SK-N-MC (cell line): ENCODE measurements around the gene RIC8A.

Experiments used
- DNase-seq: peaks from one replicate; pipeline ENCODE4 v3.0.0-alpha.2; 2011; ENCODE audit warnings: low read depth, low spot score
- H3K27ac ChIP-seq: fragments of 200-600 bp; sonication (generic); 2 replicates; pipeline ENCODE4 v1.5.1; 2016; ENCODE audit warnings: mixed run types
- H3K36me3 ChIP-seq: fragments of 200-600 bp; sonication (generic); 2 replicates; pipeline ENCODE4 v1.6.1; 2017; ENCODE audit warnings: antibody characterized with exemption, low read length, mixed read lengths; ENCODE audit not compliant: insufficient read depth
- H3K4me3 ChIP-seq: fragments of 200-600 bp; sonication (generic); 2 replicates; pipeline ENCODE4 v1.5.1; 2016
- H3K9ac ChIP-seq: fragments of 200-600 bp; sonication (generic); 2 replicates; pipeline ENCODE4 v1.8.0; 2017; ENCODE audit warnings: mixed run types, mixed read lengths; ENCODE audit not compliant: insufficient read length
- H3K9me3 ChIP-seq: fragments of 200-600 bp; sonication (generic); 2 replicates; pipeline ENCODE4 v1.6.1; 2017; ENCODE audit warnings: low read depth, mild to moderate bottlenecking, antibody characterized with exemption, low read length, moderate library complexity, mixed read lengths
- EZH2 ChIP-seq: fragments of 200-600 bp; sonication (generic); IDR thresholded peaks from one replicate; pipeline ENCODE4 v1.6.1; 2017; ENCODE audit warnings: antibody characterized with exemption
- FOXP2 ChIP-seq: optimal IDR thresholded peaks from 2 replicates; pipeline ENCODE3; 2011; ENCODE audit warnings: mild to moderate bottlenecking, moderate library complexity; ENCODE audit not compliant: insufficient read depth; ENCODE audit errors: extremely low read length, control extremely low read depth
- POLR2AphosphoS5 ChIP-seq: IDR thresholded peaks from 2 replicates; pipeline ENCODE4 v1.6.1; 2012; ENCODE audit warnings: mild to moderate bottlenecking, low read depth, low read length, borderline replicate concordance

RIC8A gene

DNA sequence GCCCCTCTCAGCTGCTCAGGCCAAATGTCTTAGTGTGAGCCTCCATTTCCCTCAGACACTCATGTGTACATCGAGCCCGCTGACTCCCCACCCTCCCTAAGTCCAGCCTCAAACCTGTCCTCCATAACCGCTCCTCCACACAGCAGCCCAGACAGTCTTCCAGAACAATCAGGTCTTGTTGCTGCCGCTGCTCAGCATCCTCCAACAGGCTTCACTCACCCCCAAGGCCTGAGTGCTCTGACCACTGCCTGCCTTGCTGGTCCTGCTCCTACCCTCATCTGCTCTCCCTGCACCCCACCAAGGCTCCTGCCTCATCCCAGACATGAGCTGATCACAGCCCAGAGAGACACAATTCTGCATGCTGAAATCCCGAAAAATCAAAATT lies 46.4 kb downstream of the RIC8A start:
- Histone ChIP-seq H3K27ac (no peak overlapping the region), H3K9me3 (no peaks in the 10 kb centered on the region), H3K36me3 (peaks cover 38% of the 10 kb centered on the region), H3K9ac (no peak overlapping the region), H3K4me3 (no peak overlapping the region)
- no peak for DNase-seq
- TF ChIP-seq POLR2AphosphoS5 (no peak), FOXP2 (no peak), EZH2 (no peak)

GRCh38 chr11:255176-255575 lies 47.7 kb downstream of the RIC8A start:
- Histone ChIP-seq H3K36me3 (peaks cover 33% of the 10 kb centered on the region), H3K9ac (peak overlapping the region; percentile 34), H3K9me3 (no peaks in the 10 kb centered on the region), H3K4me3 (no peak overlapping the region), H3K27ac (peak overlapping the region; percentile 77)
- DNase-seq: peak; percentile 75
- TF ChIP-seq FOXP2 (no peak), POLR2AphosphoS5 (no peak), EZH2 (no peak)

DNA sequence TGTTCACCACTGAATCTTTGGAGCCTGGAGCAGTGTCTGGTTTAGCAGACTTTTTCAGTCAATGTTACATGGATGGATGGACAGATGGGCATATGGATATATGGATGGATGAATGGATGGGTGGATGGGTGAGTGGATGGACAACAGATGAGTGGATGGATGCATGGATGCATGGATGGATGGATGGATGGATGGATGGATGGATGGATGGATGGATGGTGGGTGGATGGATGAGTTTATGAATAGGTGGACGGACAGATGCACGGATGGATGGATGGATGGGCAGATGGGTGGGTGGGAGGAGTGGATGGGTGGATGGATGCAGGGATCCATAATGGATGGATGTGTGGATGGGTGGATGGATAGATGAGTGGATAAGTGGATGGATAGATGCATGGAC lies 48.3 kb downstream of the RIC8A start:
- peaks cover 27% of the 10 kb centered on the region for H3K36me3 ChIP-seq
- no peak overlapping the region for H3K4me3 ChIP-seq
- TF ChIP-seq POLR2AphosphoS5 (no peak), FOXP2 (no peak), EZH2 (no peak)
- H3K27ac ChIP-seq: peak overlapping the region; percentile 77; the same call in 1 of the 2 replicates
- H3K9me3 ChIP-seq: no peaks in the 10 kb centered on the region
- H3K9ac ChIP-seq: no peak overlapping the region
- DNase-seq: no peak

- Histone ChIP-seq H3K27ac (no peak overlapping the region), H3K9me3 (no peaks in the 10 kb centered on the region), H3K9ac (no peak overlapping the region), H3K4me3 (no peak overlapping the region), H3K36me3 (peaks cover 14% of the 10 kb centered on the region)
- DNase-seq: no peak
- TF ChIP-seq POLR2AphosphoS5: no peak
- no peak for TF ChIP-seq FOXP2
- no peak for TF ChIP-seq EZH2
Observed at GRCh38 chr11:256952-257737, 49.6 kb downstream of the RIC8A start.

DNA sequence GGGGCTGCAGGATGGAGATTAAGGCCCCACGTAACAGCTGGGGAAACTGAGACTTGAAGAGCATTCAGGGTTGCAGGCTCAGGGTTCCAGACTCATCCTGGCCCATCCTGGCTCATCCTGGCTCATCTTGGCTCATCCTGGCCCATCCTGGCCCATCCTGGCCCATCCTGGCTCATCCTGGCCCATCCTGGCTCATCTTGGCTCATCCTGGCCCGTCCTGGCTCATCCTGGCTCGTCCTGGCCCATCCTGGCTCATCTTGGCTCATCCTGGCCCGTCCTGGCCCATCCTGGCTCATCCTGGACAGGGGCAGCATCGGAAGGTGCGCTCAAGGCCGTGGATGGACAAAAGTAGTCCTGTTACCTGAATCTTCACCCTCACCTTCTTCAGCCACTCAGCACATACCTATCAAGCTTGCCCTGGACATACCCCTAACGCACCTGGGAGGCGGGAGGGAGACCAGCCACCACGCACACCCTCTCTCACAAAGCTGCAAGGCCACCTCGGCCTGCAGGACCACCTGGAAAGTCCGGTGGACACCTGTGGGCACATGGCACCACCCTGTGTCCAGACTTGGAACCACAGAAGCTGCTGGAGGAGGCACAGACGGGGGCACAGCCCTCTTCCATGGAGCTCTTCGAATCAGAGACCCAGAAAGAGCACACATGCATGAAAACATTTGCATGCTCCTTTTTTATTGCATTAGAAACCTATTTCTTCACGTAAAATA lies 50.4 kb downstream of the RIC8A start:
- Histone ChIP-seq H3K9ac (no peak overlapping the region), H3K4me3 (no peak overlapping the region), H3K9me3 (no peaks in the 10 kb centered on the region), H3K36me3 (peaks cover 6% of the 10 kb centered on the region; the same call in 1 of the 2 replicates), H3K27ac (no peak overlapping the region)
- no peak for DNase-seq
- TF ChIP-seq FOXP2 (no peak), POLR2AphosphoS5 (no peak)

DNA sequence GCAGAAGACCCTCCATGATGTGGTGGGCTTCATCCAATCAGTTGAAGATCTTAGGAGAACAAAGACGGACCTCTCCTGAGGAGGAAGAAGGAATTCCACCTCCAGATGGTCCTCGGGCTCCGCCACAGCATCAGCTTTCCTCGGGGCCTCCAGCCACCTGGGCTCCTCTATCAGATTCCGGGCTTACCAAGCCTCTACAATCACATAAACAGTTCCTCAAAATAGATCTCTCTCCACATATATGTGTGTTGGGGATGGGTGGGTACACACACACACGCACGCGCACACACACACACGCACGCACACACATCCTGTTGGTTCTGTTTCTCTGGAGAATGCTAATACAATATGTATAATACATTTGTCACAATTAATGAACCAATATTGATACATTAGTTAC lies 51.9 kb downstream of the RIC8A start:
- TF ChIP-seq EZH2: no peak
- Histone ChIP-seq H3K36me3 (no peaks in the 10 kb centered on the region), H3K9me3 (no peaks in the 10 kb centered on the region), H3K27ac (no peak overlapping the region), H3K9ac (no peak overlapping the region), H3K4me3 (no peak overlapping the region)
- no peak for DNase-seq

GRCh38 chr11:261624-262023 lies 54.1 kb downstream of the RIC8A start:
- Histone ChIP-seq H3K27ac (no peak overlapping the region), H3K9me3 (0 out of 2 replicates have a peak, but pooled peaks cover 2% of the 10 kb centered on the region), H3K36me3 (no peaks in the 10 kb centered on the region), H3K4me3 (no peak overlapping the region), H3K9ac (no peak overlapping the region)
- no peak for DNase-seq
- TF ChIP-seq FOXP2: no peak
- no peak for TF ChIP-seq EZH2
- TF ChIP-seq POLR2AphosphoS5: no peak
